Daoy (cell line): ENCODE measurements around the gene MACROD1. TPM values are rescaled to one million over a fixed set of nuclear protein-coding genes. Genes with fewer than 3 reads are reported as not detected.

Source experiments
- DNase-seq: peaks from one replicate; pipeline ENCODE4 v3.0.0-alpha.2; 2015; ENCODE audit warnings: low read depth
- total RNA-seq: library from RNA; depleted of rRNA; stranded (reverse); fragments of >200 nt; shearing (Covaris generic); gene quantifications from 2 replicates; pipeline ENCODE4 v1.2.3, GENCODE V29; 2014; rRNA removed

The MACROD1 gene, protein sequence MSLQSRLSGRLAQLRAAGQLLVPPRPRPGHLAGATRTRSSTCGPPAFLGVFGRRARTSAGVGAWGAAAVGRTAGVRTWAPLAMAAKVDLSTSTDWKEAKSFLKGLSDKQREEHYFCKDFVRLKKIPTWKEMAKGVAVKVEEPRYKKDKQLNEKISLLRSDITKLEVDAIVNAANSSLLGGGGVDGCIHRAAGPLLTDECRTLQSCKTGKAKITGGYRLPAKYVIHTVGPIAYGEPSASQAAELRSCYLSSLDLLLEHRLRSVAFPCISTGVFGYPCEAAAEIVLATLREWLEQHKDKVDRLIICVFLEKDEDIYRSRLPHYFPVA
- 19.4 and 47.1 TPM in 2 replicates for total RNA-seq

GRCh38 chr11:64165842-64166635 is at the start of gene MACROD1:
MACROD1 (minus strand) TSS chr11:64166113; CDS start chr11:64165994, 119 bp downstream.
- peak; percentile 88 for DNase-seq

DNA sequence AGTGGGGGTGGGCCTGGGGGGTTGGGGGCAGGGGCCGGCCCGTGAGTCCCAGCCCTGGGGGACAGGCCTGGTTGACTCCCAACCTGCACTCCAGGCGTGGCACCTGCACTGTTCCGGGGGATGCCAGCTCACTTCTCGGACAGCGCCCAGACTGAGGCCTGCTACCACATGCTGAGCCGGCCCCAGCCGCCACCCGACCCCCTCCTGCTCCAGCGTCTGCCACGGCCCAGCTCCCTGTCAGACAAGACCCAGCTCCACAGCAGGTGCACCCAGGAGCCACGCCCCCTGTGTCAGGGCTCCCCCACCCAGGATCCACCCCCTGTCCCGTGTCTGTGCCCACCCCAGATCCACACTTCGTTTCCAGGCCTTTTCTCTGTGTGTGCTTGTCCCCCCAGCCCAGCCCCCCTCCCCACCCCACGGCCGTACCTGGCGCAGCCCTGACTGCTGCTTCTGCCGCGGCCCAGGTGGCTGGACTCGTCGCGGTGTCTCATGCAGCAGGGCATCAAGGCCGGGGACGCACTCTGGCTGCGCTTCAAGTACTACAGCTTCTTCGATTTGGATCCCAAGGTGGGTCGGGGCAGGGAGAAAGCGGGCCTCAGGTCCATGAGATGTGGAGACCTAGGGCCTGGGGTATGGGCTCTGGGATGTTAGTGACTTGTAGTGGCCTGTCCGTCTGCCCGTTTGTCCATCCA is 45.4 kb upstream of the MACROD1 start:
- no peak for DNase-seq

DNA sequence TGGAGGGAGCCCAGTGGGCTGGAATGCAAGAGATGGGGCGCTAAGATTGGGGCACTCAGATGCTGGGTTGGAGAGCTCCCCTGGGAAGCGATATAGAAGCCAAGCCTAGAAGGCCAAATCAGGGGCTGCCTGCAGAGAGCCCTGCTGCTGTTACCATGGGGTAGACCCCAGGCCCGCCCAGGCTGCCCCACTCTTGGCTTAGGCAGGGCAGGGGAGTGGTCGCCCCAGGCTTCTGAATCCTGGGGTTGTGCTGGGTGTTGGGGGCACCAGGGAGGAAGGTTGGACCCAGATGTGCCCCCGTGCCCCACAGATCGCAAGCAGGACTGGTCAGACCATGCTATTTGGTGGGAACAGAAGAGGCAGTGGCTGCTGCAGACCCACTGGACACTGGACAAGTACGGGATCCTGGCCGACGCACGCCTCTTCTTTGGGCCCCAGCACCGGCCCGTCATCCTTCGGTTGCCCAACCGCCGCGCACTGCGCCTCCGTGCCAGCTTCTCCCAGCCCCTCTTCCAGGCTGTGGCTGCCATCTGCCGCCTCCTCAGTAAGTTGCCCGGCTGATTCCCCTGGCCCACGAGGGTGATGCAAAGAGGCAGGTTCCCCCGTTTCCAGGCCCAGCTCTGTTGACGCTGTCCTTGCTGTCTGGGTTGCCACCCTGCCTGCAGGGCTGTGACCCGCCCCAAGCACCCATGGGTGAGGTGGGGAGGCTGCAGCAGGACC is 44.5 kb upstream of the MACROD1 start:
- no peak for DNase-seq

GRCh38 chr11:64209563-64209843 is 43.6 kb upstream of the MACROD1 start:
- no peak for DNase-seq

- DNase-seq = no peak
These were observed 43.1 kb upstream of the MACROD1 start for GRCh38 chr11:64208796-64209562.

DNA sequence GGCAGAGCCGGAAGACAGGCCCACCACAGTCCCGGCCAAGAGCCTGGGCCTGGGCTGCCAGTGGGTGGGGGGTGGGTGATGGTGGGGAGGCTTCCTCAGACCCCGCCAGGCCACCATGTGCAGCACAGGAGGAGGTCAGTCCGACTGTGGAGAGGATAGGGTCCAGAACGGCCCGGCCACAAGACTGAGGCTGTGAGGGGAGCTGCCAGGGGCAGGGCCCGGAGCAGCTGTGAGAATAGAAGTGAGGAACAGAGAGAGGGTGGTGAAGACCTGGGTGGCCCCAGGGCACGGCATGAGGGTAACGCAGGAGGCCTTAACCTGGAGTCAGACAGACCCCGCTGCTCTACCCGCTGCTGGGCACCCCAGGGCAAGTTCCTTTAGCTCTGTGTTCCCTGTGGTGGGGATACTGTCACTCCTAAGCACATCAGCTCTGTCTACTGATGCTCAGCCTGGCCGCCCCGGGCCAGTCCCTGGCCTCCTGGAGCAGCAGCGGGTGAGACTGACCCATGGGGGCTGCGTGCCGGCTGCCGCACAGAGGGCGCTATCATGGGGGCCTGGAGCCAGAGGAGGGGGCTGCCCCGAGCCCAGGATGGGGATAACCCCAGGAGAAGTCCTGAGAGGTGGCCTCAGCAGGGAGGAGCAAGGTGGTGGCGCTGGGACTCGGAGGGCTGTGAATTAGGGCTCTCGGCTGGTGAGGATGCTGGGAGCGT is 42.3 kb upstream of the MACROD1 start:
- no peak for DNase-seq

- DNase-seq = peak; percentile 81
These were observed 41.6 kb upstream of the MACROD1 start for GRCh38 chr11:64207256-64208085.

DNA sequence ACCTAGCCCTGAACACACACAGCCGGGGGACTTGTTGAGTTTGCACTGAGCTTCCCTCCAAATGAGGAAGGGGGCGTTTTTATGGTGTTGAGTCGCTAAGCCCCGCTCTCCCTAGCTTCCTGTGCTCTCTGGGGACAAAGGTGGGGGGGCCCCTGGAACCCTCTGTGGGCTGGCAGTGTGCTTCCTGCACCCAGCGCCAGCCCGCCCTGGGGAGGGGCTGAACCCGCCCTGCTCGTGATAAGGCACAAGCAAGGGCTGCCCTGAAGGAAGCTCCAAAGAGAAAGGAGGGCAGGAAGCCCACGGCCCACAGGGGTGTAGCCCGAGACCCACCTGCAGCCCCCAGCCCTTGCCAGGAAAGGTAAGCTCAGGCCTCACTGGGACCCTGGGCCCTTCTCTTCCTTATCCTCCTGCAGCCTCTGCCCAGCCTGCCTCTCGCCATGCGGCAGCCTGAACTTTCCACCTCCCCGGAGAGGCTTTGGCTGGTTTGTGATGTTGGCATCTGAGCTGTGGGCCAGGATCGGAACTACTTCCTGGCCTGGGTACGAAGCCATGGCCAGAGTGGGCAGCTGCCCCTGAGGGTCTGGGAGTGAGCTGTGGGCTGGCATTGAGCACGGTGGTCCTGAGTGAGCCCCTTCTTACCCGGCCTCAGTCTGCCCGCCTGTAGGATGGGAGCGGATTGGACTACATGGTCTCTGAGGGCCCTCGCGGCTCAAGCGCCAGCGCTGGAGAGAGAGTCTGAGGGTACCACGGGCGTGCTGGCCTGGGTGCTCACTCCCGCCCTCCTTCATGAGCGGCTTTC is 40.7 kb upstream of the MACROD1 start, which contains the start of gene FERMT3:
Gene FERMT3 (plus strand): TSS at position 265 of the 799 bp plus-strand sequence. CDS start 644 bp downstream, outside the sequence.
- no peak for DNase-seq

GRCh38 chr11:64204464-64204989 is 38.6 kb upstream of the MACROD1 start:
- peak; percentile 95 for DNase-seq

DNA sequence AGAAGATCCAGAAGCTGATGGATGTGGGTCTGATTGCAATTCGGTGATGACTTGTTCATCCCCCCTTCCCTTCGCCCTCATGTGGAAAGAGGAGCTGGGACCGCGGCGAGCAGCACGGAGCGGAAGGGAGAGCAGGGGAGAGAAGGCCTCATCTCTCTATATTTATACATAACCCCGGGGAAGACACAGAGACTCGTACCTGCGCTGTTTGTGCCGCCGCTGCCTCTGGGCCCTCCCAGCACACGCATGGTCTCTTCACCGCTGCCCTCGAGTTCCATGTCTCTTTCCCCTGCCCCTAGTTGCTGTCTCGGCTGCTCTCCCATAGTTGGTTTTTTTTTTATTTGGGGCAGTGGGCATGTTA is 38.1 kb upstream of the MACROD1 start:
- no peak for DNase-seq

DNA sequence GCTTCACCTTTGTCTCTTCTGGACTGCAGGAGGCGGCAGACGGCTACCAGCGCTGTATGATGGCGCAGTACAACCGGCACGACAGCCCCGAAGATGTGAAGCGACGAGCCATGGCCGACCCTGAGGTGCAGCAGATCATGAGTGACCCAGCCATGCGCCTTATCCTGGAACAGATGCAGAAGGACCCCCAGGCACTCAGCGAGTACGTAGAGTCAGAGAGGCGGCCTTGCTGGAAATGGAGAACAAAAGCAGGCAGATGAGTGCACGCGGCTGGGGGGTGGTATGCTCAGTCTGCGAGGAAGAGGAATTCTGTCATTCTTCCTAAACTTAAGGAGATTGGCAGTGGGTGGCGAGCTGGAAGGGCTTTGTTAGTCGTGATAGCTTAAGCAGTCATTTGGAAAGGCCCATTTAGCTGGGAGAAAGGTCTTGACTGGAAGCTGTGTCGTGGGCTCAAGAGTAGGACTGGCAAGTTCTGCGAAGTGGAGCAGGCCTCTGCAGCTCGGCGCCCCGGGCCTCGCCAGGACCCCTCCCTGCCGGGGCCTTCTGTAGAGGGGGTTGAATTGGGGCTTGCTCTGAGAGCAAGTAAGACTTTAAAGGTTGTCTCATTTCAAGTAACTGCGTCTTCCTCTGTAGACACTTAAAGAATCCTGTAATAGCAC is 37.6 kb upstream of the MACROD1 start:
- DNase-seq = no peak

DNA sequence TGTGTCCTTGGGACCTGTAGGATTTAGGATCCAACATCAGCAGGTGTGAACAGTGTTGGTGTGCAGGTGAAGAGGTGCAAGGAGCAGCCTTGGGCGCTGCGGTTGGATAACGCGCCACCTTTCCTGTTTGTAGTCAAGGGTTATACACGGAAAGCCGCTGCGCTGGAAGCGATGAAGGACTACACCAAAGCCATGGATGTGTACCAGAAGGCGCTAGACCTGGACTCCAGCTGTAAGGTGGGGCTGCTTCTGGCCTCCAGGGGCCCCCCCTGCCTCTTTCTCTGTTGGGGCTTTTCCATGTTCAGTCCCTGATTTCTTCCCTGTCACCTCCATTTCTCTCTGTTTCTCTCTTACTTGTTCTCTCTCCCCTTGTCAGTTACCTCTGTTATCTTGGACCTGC is 37.1 kb upstream of the MACROD1 start:
- DNase-seq = no peak

GRCh38 chr11:64201543-64201942 is 35.6 kb upstream of the MACROD1 start:
- no peak for DNase-seq

- DNase-seq = no peak
These were observed 32.6 kb upstream of the MACROD1 start for GRCh38 chr11:64198511-64198910.

GRCh38 chr11:64196626-64197025 is 30.7 kb upstream of the MACROD1 start:
- DNase-seq = no peak

GRCh38 chr11:64192434-64192833 is 26.5 kb upstream of the MACROD1 start:
- DNase-seq = no peak

- DNase-seq = no peak
These were observed 20.7 kb upstream of the MACROD1 start for GRCh38 chr11:64186492-64187165.
